Measurements from ENCODE around the gene VWA3B.
"Not testable (repeated sequence)": the region's sequence is repeated elsewhere in the genome, so short reads cannot be mapped to it uniquely, and the experiment has no call there.

VWA3B gene

DNA sequence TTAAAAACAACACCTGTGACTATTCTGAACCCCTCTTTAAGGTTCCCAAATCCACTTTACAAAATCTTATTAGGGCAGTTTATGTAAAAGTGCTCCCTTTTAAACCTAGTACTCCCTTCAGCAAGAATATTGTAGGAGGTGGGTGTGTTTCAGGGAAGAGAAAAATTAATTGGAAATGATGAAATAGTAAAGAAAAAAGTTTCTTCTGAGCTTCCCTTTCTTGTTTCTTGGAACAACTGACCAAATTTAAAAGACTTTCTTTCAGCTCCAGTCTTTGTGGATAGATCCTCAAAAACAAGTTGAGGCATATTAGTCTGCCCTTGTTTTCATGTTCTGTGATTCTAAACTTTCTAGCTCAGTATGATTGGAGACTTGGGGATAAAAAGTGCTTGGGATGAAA, 3.0 kb downstream of the VWA3B start:
- DNase-seq: no peak

DNA sequence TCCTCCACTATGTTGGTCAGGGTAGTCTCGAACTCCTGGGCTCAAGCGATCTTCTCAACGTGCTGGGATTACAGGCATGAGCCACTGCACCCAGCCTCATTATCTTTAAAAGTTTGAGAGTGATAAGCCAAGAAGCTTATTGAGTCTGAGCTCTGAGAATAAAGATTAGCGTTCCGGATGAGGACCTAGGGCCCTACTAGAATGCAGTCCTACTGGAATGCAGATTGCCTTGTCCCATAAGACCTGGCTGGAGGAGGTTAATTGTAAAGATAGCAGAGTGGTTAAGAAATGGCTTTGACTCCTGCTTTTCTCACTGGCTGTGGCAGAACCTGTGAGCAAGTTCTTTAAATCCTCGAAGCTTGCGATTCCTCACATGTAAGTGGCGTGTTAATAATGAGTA, 4.0 kb downstream of the VWA3B start:
- no peak for DNase-seq

GRCh38 chr2:98091738-98092137, 4.8 kb downstream of the VWA3B start:
- DNase-seq: no peak

DNA sequence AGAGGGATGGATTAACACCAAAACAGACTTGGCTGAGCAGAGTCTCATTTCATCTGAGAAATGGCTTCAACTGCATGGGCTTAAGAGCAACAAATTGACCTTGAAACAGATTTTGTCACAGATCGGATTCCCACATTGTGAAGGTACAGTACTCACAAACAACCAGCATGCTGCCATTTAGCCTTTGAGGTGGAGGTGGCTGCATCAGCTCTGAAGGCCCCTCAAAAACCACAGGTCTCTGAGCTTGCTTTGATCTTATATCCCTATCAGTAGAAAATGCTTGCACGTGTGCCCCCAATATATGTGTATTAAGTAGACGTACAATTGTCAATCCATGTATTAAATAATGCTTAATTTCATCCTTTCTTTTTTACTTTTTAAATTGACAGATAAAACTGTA, 6.2 kb downstream of the VWA3B start:
- no peak for DNase-seq

- no peak for DNase-seq
Measured at GRCh38 chr2:98093611-98094010, 6.6 kb downstream of the VWA3B start.

- no peak for DNase-seq
Measured at GRCh38 chr2:98099939-98100743, 13.2 kb downstream of the VWA3B start.

DNA sequence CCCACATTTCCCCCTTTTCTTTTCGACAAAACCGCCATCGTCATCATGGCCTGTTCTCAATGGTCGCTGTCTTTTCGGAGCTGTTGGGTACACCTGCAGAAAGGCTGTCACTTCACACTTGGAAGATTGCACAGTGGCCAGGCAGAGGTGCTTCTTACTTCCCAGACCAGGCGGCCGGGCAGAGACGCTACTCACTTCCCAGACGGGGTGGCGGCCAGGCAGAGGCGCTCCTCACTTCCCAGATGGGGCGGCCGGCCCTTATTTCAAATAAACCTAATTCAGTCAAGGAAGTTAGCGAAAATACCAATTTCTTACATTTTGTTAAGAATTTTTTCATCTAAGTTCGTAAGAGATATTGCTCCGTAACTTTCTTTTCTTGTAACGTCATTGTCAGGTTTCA, 15.3 kb downstream of the VWA3B start:
- DNase-seq: not testable (repeated sequence)

DNA sequence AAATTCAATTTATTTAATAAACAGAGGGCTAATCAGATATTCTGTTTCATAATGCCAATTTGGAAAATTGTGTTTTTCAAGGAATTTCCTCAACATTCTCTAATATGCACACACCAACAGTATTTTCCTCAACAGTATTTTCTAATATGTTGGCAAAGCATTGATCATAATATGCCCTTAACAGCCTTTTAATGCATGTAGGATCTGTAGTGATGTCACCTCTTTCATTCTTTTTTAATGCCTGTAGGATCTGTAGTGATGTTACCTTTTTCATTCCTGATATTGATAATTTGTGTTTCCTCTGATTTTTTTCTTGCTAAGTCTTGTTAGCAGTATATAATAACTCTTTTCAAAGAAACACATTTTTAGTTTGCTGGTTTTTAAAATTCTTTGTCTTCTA, 15.9 kb downstream of the VWA3B start:
- DNase-seq: no peak

DNA sequence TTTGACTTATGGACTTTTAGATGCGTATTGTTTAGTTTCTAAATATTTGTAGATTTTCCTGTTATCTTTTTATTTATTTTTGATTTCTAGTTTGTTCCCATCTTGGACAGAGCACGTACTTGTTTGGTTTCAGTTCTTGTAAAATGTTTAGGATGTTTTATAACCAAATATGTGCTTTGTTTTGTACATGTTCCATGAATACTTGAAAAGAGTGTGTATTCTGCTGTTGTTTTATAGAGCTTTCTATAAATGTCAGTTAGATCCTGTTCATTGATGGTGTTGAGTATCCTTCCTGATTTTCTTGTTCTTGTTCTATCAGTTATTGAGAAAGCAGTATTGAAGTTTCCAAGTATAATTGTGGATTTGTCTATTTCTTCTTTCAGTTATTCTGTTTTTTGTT, 21.1 kb downstream of the VWA3B start:
- DNase-seq: no peak

DNA sequence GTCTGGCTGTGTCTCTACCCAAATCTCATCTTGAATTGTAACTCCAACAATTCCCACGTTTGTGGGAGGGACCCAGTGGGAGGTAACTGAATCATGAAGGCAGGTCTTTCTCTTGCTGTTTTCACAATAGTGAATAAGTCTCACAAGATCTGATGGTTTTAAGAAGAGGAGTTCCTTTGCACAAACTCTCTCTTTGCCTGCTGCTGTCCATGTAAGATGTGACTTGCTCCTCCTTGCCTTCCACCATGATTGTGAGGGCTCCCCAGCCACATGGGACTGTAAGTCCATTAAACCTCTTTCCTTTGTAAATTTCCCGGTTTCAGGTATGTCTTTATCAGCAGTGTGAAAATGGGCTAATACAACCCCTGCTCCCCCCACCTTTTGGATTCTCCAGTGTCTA, 23.8 kb downstream of the VWA3B start:
- DNase-seq: no peak

DNA sequence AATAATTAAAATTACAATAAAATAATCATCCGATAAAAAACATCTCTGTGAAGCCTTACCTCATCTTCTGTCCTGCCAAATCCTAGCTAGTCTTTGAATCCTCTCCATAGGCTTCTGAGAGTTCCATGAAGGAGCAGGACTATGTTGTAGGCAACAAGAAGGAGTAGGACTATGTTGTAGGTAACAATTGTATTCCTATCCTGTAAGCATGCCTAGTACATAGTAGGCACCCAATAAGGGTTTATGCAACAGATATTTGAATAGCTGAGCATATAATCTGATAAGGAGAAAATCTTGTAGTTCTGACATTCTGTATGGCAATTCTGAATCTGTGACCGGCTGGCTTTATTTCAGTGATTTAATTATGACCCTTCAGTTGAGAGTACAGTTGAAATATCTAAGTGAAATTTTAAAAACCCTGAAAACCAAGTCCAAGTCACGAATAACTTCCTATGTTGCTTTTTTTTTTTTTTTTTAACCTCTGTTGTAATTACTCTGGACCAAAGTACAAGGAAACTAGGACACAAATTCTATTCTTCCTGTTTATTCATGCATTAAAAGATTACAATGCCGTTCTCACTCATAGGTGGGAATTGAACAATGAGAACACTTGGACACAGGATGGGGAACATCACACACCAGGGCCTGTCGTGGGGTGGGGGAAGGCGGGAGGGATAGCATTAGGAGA, 27.8 kb downstream of the VWA3B start:
- no peak for DNase-seq

DNA sequence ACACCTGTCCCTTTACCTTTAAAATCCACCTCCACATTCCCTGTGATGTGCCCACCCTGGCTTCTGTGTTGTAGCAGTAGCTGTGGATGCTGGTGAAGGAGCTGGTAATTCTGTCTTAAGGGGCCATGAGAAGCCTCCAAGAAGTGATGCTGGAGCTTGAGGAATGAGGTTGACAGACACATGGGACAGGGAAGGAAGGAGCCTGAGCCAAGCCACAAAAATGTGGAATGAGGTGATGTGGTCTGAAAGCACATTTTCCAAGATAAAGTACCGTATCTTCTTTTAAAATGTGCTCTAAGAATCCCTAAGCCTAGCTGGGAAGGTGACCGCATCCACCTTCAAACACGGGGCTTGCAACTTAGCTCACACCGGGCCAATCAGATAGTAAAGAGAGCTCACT, 31.2 kb downstream of the VWA3B start:
- DNase-seq: no peak

DNA sequence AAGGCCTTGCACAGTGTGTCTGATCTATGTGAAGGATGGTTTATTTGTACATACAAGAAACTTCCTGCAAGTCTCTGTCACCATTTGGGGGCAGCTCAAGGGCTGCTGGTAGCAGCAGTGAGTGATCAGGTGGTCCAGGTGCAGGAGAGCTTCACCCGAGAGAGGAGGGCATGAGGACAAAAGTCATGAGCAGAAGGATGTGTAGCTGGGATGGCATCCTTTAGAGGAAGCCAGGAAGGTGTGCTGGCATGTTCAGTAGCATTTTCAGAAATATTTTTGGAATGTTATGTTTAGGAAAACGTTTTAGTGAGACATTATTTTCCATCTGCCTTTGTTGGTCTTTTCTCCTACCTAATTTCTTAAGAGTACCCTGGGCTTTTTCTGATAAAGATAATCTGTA, 31.9 kb downstream of the VWA3B start:
- DNase-seq: no peak

DNA sequence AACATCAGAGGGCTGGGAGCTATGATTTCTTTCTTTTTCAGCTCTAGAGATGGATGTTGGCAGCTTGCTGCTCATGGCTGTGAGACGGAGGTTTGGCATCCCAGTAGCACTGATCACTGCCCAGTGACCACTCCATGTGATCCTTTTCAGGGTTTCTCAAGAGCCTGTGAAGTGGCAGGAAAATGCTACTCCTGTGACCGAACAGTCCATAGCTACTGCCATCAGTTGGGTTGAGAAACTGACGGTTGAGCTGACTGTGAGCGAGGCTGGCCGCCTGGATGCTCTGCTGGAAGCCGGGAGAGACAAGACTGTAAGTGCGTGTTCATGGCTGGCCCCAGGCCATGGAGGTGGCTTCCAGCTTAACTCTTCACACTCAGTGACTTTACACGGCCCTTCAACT, 34.2 kb downstream of the VWA3B start:
- no peak for DNase-seq

GRCh38 chr2:98122524-98122923, 35.6 kb downstream of the VWA3B start:
- no peak for DNase-seq

GRCh38 chr2:98123286-98123685, 36.3 kb downstream of the VWA3B start:
- DNase-seq: no peak

GRCh38 chr2:98126061-98126460, 39.1 kb downstream of the VWA3B start:
- DNase-seq: no peak

DNA sequence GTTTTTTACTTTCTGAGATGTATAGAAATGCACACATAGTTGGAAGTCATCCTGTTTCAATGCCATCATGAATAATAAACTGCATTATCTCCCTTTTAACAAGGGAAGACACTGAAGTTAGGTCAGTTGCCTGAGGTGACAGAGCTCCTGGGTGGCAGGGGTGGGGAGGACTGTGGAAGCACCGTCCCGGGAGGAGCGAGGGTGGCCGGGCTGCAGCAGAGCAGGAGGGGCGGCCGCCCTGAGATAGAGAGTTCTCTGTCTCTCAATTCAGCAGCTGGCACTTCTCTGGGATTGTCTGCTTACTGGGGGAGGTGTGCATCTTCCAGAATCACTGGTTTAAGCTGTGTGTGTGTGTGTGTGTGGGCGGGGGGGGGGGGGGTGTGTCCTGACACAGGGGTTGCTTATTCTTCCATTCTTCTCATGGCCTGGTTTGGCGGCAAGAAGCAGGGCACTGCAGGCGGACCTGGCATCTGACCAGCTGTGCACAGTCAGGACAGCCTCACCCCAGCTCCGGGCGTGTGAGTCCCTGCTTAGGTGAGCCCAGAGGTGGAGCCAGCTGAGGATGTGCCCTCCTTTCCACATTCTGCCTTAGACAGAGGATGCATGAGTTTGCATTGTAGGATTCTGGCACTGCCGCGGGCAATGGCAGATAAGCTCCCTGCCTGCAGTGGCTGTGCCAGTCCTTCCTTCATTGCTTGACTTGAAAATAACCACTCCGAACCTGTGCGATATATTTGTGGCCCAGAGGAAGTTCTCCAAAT, 40.4 kb downstream of the VWA3B start:
- no peak for DNase-seq

- no peak for DNase-seq
Measured at GRCh38 chr2:98128556-98129109, 41.7 kb downstream of the VWA3B start.

DNA sequence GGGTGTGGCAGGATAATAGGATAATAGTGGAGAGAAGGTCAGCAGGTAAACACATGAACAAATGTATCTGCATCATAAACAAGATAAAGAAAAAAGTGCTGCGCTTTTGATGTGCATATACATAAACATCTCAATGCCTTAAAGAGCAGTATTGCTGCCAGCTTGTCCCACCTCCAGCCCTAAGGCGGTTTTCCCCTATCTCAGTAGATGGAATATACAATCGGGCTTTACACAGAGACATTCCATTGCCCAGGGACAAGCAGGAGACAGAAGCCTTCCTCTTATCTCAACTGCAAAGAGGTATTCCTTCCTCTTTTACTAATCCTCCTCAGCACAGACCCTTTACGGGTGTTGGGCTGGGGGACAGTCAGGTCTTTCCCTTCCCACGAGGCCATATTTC, 43.1 kb downstream of the VWA3B start:
- not testable (repeated sequence) for DNase-seq

DNA sequence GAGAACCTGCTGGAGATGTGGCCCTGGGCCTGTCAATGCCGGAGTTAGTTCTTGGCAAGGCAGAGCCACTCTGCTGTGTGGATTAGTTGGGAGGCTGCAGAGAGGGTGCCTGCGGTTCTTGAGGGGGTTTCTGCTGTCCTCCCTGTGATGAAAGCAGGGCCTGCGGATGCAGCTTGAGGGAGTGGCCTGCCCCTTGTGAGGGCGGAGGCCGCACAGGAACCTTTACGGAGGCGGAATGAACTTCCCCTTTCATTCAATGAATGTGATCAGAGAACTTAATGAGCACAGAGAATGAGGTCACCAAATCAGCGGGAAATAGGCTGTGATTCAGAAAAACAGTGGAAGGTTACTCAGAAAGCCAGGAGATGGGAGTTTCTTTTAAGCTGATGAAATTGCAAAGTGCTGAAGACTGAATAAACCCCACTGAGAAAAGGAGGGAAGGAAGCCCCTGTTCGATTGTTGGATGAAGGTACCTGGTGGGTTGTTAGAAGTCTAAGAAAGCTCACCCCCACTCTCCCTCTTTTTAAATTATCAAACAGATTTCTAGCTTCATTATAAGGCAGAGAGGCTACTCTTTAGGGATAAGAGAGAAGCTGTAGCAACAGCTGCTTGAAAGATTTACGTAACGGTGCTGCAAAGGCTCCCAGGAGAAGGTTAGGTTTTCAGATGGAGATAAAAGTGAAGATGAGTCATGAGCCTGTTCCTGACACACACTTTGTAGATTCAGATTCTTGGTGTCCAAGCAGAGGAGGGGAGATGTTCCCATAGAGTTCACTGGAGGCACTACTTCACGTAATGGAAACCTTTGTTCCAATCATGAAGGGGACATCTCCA, 47.4 kb downstream of the VWA3B start:
- DNase-seq: no peak

- DNase-seq: no peak
Measured at GRCh38 chr2:98137196-98137595, 50.2 kb downstream of the VWA3B start.

DNA sequence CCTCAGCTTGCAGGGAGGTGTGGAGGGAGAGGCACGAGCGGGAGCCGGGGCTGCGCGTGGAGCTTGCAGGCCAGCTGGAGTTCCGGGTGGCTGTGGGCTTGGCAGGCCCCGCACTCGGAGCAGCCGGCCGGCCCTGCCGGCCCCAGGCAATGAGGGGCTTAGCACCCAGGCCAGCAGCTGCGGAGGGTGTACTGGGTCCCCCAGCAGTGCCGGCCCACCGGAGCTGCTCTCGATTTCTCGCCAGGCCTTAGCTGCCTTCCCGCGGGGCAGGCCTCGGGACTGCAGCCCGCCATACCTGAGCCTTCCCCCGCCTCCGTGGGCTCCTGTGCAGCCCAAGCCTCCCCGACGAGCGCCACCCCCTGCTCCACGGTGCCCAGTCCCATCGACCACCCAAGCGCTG, 52.0 kb downstream of the VWA3B start:
- not testable (repeated sequence) for DNase-seq
